CD4-positive, alpha-beta T cell treated with Interleukin-15 for 1 hour (primary cell): ENCODE measurements around the gene ACAP3.

Source experiments
- DNase-seq: peaks from one replicate; pipeline ENCODE4 v3.0.0-alpha.2; 2020

ACAP3 gene

GRCh38 chr1:1298861-1299685 lies 8.7 kb downstream of the ACAP3 start:
- no peak for DNase-seq

GRCh38 chr1:1297802-1298424 lies 9.8 kb downstream of the ACAP3 start:
- no peak for DNase-seq

- DNase-seq, result no peak
Observed at GRCh38 chr1:1296070-1297061, 11.4 kb downstream of the ACAP3 start.

GRCh38 chr1:1295154-1295923 lies 12.4 kb downstream of the ACAP3 start:
- DNase-seq, result no peak

GRCh38 chr1:1294250-1294890 lies 13.4 kb downstream of the ACAP3 start:
- no peak for DNase-seq

- DNase-seq, result no peak
Observed at GRCh38 chr1:1293263-1294249, 14.2 kb downstream of the ACAP3 start.

- DNase-seq, result no peak
Observed at GRCh38 chr1:1292851-1293250, 14.9 kb downstream of the ACAP3 start.

GRCh38 chr1:1292442-1292779 lies 15.3 kb downstream of the ACAP3 start:
- no peak for DNase-seq

- peak; percentile 59 for DNase-seq
Observed at GRCh38 chr1:1291548-1292441, 15.9 kb downstream of the ACAP3 start.

GRCh38 chr1:1291023-1291528 lies 16.7 kb downstream of the ACAP3 start:
- no peak for DNase-seq

- peak; percentile 51 for DNase-seq
Observed at GRCh38 chr1:1290238-1290731, 17.4 kb downstream of the ACAP3 start.

- no peak for DNase-seq
Observed at GRCh38 chr1:1287288-1288110, 20.2 kb downstream of the ACAP3 start.

- no peak for DNase-seq
Observed at GRCh38 chr1:1286313-1287261, 21.1 kb downstream of the ACAP3 start.

GRCh38 chr1:1285611-1286311 lies 22.0 kb downstream of the ACAP3 start:
- DNase-seq, result no peak

GRCh38 chr1:1285102-1285571 lies 22.6 kb downstream of the ACAP3 start:
- DNase-seq, result no peak
